ENCODE data around the gene ANP32E. TPM values are rescaled to one million over a fixed set of nuclear protein-coding genes. Genes with fewer than 3 reads are reported as not detected.

The ANP32E gene
- total and polyA plus RNA-seq, 2 of the 8 experiments (the other 6 are each of a cell fraction or from before 2014, with no cell fraction given) = 20.7 to 123 TPM

GRCh38 chr1:150224983-150225382, 10.9 kb downstream of the ANP32E start:
- no peak for FAIRE-seq
- Histone ChIP-seq H3K18ac (ENCODE audit: extremely low read depth, low read length) (no peak overlapping the region), H3K9me3 (ENCODE audit: insufficient read depth in 2 of 2, low read depth in 1 of 2, low read length in 1 of 2) (no peaks in the 10 kb centered on the region), H2BK5ac (ENCODE audit: low read depth, low read length) (no peak overlapping the region), H3K79me1 (ENCODE audit: low read depth, low read length) (no peaks in the 10 kb centered on the region), H4K5ac (ENCODE audit: insufficient read length, low read depth, low read length) (no peak overlapping the region), H3K56ac (replicated peaks; ENCODE audit: insufficient read length, low read depth, low read length) (no peak overlapping the region), H4K20me1 (replicated peaks in 1 of 2; ENCODE audit: control insufficient read depth in 1 of 2, insufficient read depth in 2 of 2, low read length in 2 of 2) (peaks cover 2 to 4% of the 10 kb centered on the region in 2 experiments), H3K79me2 (ENCODE audit: control insufficient read depth in 1 of 2, insufficient read depth in 2 of 2, low read length in 2 of 2) (peaks cover 0 to 5% of the 10 kb centered on the region in 2 experiments; a peak in 1 of 4 replicates), H3K9ac (replicated peaks in 1 of 4; ENCODE audit: extremely low read depth in 1 of 4, low read depth in 3 of 4, low read length in 3 of 4) (no peak overlapping the region), H3K27ac (ENCODE audit: low read depth, low read length) (no peak overlapping the region), H3K4me2 (ENCODE audit: insufficient read depth in 1 of 2, low read depth in 2 of 2, low read length in 2 of 2) (no peak overlapping the region), H3K23me2 (ENCODE audit: low read depth, low read length) (no peaks in the 10 kb centered on the region), H2BK15ac (ENCODE audit: low read length) (no peak overlapping the region), H3K4me3 (ENCODE audit: extremely low read depth in 1 of 4, insufficient read depth in 2 of 4, low read depth in 3 of 4, low read length in 4 of 4) (no peak overlapping the region), H4K8ac (ENCODE audit: extremely low read depth, insufficient read depth, low read length) (no peak overlapping the region), H2AFZ (ENCODE audit: low read length) (no peak overlapping the region), H3K14ac (ENCODE audit: insufficient read length) (no peak overlapping the region), H3K23ac (ENCODE audit: insufficient read length) (no peak overlapping the region), H2AK5ac (ENCODE audit: low read depth, low read length) (no peak overlapping the region), H3K27me3 (replicated peaks in 1 of 4; ENCODE audit: control insufficient read depth in 3 of 4, extremely low read depth in 1 of 4, insufficient read depth in 3 of 4, low read length in 3 of 4) (no peaks in the 10 kb centered on the region), H3K4me1 (replicated peaks in 1 of 4; ENCODE audit: control insufficient read depth in 3 of 4, insufficient read depth in 4 of 4, low read length in 3 of 4) (no peaks in the 10 kb centered on the region), H2BK12ac (ENCODE audit: low read depth, low read length) (no peak overlapping the region), H4K91ac (replicated peaks; ENCODE audit: insufficient read length, low read length) (no peak overlapping the region), H3K36me3 (ENCODE audit: control insufficient read depth in 2 of 4, insufficient read depth in 4 of 4, low read length in 3 of 4) (peaks cover 14 to 63% (median 48%) of the 10 kb centered on the region in 4 experiments), H3K4ac (replicated peaks; ENCODE audit: insufficient read length, low read depth, low read length) (no peak overlapping the region), H2BK20ac (ENCODE audit: low read length) (no peak overlapping the region), H2BK120ac (replicated peaks; ENCODE audit: low read depth, low read length) (no peak overlapping the region)
- WGBS, 2 experiments (ENCODE audit: extremely low coverage in 1 of 2, insufficient coverage in 1 of 2, insufficient read length in 1 of 2, insufficient replicate concordance in 2 of 2, low coverage in 1 of 2, low lambda C conversion rate in 2 of 2, missing lambda C conversion rate in 1 of 2) = 100% methylated on average over 1 of the region's 1 CpG; no CpG with 5 or more reads in 1 of the 2 experiments
- DNase-seq (ENCODE audit: low read depth in 1 of 2, low spot score in 2 of 2) = no peak
- POLR2A ChIA-PET (ENCODE audit: partially characterized antibody) = interaction anchor here (1.0 to 4.1 kb wide), 4 partner anchors 9 to 12 kb away, joined by 3 to 17 read pairs (median 3); no protein-coding TSS in a partner anchor
- CTCF ChIA-PET (ENCODE audit: partially characterized antibody) = interaction anchor here (0.7 kb wide), 1 partner anchor 418 kb away, joined by 3 read pairs; no protein-coding TSS in a partner anchor
- TF ChIP-seq MAFK (IDR thresholded peaks at IDR 0.05; ENCODE audit: low read depth, low read length) = no peak
- TF ChIP-seq CEBPB (IDR thresholded peaks at IDR 0.05; ENCODE audit: low read depth, low read length) = no peak
- TF ChIP-seq GABPA (IDR thresholded peaks at IDR 0.05; ENCODE audit: borderline replicate concordance, insufficient read depth, low read length) = no peak
- no peak for TF ChIP-seq TCF12 (IDR thresholded peaks at IDR 0.05; ENCODE audit: low read depth, low read length)
- no peak for TF ChIP-seq SIN3A (conservative IDR thresholded peaks at IDR 0.05 in 1 of 2, IDR thresholded peaks at IDR 0.05 in 1 of 2; ENCODE audit: low read depth in 1 of 2, low read length in 2 of 2)
- no peak for TF ChIP-seq RXRA (IDR thresholded peaks at IDR 0.05; ENCODE audit: insufficient read depth, low read depth, low read length)
- TF ChIP-seq HDAC2 (IDR thresholded peaks at IDR 0.05; ENCODE audit: borderline replicate concordance in 1 of 2, low read depth in 2 of 2, low read length in 2 of 2) = no peak
- no peak for TF ChIP-seq POU5F1 (IDR thresholded peaks at IDR 0.05; ENCODE audit: low read depth, low read length)

All from H1 (cell line).